HEK293 (cell line): Measurements from ENCODE around the gene GDF7.

ENCODE experiments used
- CTCF ChIA-PET: fragments of 350-600 bp; formaldehyde crosslinking; extraction: SDS; loops from one replicate; lab custom pipeline; 2021; ENCODE audit warnings: antibody characterized with exemption; lab: Yijun Ruan, JAX
- POLR2A ChIA-PET: fragments of 300-600 bp; formaldehyde crosslinking; extraction: SDS; loops from one replicate; lab custom pipeline; 2020; ENCODE audit warnings: antibody characterized with exemption, inconsistent platforms; lab: Yijun Ruan, JAX
- H3K27ac ChIP-seq: fragments of 200-500 bp; sonication (Bioruptor generic); 2 replicates; pipeline ENCODE4 v1.5.1; 2014; ENCODE audit warnings: low read depth, low read length, control low read depth, inconsistent platforms; ENCODE audit errors: extremely low read depth
- H3K36me3 ChIP-seq, 2 experiments: fragments of 200-500 bp in 1 of 2; sonication (Bioruptor generic) in 1 of 2; 1 replicate in 1 of 2; 2 replicates in 1 of 2; pipeline ENCODE4 v1.5.1; 2014 to 2017; ENCODE audit warnings: inconsistent platforms in 2 of 2, low read length in 2 of 2; ENCODE audit not compliant: control insufficient read depth in 2 of 2, insufficient read depth in 1 of 2
- H3K4me1 ChIP-seq: fragments of 200-500 bp; sonication (Bioruptor generic); 2 replicates; pipeline ENCODE4 v1.5.1; 2014; ENCODE audit warnings: mild to moderate bottlenecking, low read length, inconsistent platforms; ENCODE audit not compliant: control insufficient read depth, insufficient read depth
- H3K4me3 ChIP-seq: 2 replicates; pipeline ENCODE4 v1.5.1; 2011; ENCODE audit warnings: low read depth, mild to moderate bottlenecking, control low read depth, low read length, moderate library complexity
- H3K9me3 ChIP-seq: fragments of 200-500 bp; sonication (Bioruptor generic); 2 replicates; pipeline ENCODE4 v1.5.1; 2014; ENCODE audit warnings: low read depth, low read length, inconsistent platforms; ENCODE audit not compliant: control insufficient read depth, insufficient read depth
- GLIS1 ChIP-seq: fragments of 450-650 bp; formaldehyde crosslinking; IDR thresholded peaks from 2 replicates; pipeline ENCODE4 v1.5.1; 2016; ENCODE audit warnings: missing biosample characterization, missing genetic modification characterization
- KLF8 ChIP-seq: fragments of 450-650 bp; formaldehyde crosslinking; IDR thresholded peaks from 2 replicates; pipeline ENCODE4 v1.5.1; 2016; ENCODE audit warnings: missing biosample characterization, missing genetic modification characterization
- PATZ1 ChIP-seq: fragments of 450-650 bp; formaldehyde crosslinking; IDR thresholded peaks from 2 replicates; pipeline ENCODE4 v1.5.1; 2016; ENCODE audit warnings: missing biosample characterization, missing genetic modification characterization
- RBAK ChIP-seq: fragments of 450-650 bp; formaldehyde crosslinking; IDR thresholded peaks from 2 replicates; pipeline ENCODE4 v1.5.1; 2016; ENCODE audit warnings: missing biosample characterization, missing genetic modification characterization
- SCRT1 ChIP-seq: fragments of 450-650 bp; formaldehyde crosslinking; IDR thresholded peaks from 2 replicates; pipeline ENCODE4 v1.5.1; 2016; ENCODE audit warnings: missing biosample characterization, missing genetic modification characterization, borderline replicate concordance
- ZBTB26 ChIP-seq: fragments of 450-650 bp; formaldehyde crosslinking; optimal IDR thresholded peaks from 2 replicates; pipeline ENCODE3; 2016; ENCODE audit warnings: missing biosample characterization, mild to moderate bottlenecking, missing genetic modification characterization
- ZBTB8A ChIP-seq: fragments of 450-650 bp; formaldehyde crosslinking; IDR thresholded peaks from 2 replicates; pipeline ENCODE4 v1.5.1; 2016; ENCODE audit warnings: missing biosample characterization, missing genetic modification characterization
- ZFP3 ChIP-seq: fragments of 450-650 bp; formaldehyde crosslinking; IDR thresholded peaks from 2 replicates; pipeline ENCODE4 v1.5.1; 2016; ENCODE audit warnings: low read depth, missing biosample characterization, missing genetic modification characterization
- ZIC2 ChIP-seq: fragments of 450-650 bp; formaldehyde crosslinking; IDR thresholded peaks from 2 replicates; pipeline ENCODE4 v1.5.1; 2016; ENCODE audit warnings: missing biosample characterization, missing genetic modification characterization
- ZNF148 ChIP-seq: fragments of 450-650 bp; formaldehyde crosslinking; IDR thresholded peaks from 2 replicates; pipeline ENCODE4 v1.5.0; 2017; ENCODE audit warnings: missing biosample characterization, missing genetic modification characterization, borderline replicate concordance
- ZNF169 ChIP-seq: fragments of 450-650 bp; formaldehyde crosslinking; IDR thresholded peaks from 2 replicates; pipeline ENCODE4 v1.5.1; 2016; ENCODE audit warnings: missing biosample characterization, missing genetic modification characterization
- ZNF18 ChIP-seq: fragments of 450-650 bp; formaldehyde crosslinking; IDR thresholded peaks from 2 replicates; pipeline ENCODE4 v1.5.1; 2016; ENCODE audit warnings: missing biosample characterization, missing genetic modification characterization
- ZNF341 ChIP-seq: fragments of 450-650 bp; formaldehyde crosslinking; IDR thresholded peaks from 2 replicates; pipeline ENCODE4; 2016; ENCODE audit warnings: low read depth, missing biosample characterization, missing genetic modification characterization
- ZNF354C ChIP-seq: fragments of 450-650 bp; formaldehyde crosslinking; IDR thresholded peaks from 2 replicates; pipeline ENCODE4 v1.5.1; 2016; ENCODE audit warnings: missing biosample characterization, missing genetic modification characterization, low read depth, borderline replicate concordance
- ZNF362 ChIP-seq: fragments of 450-650 bp; formaldehyde crosslinking; IDR thresholded peaks from 2 replicates; pipeline ENCODE4 v1.5.1; 2016; ENCODE audit warnings: missing biosample characterization, missing genetic modification characterization
- ZNF398 ChIP-seq: fragments of 450-650 bp; formaldehyde crosslinking; IDR thresholded peaks from 2 replicates; pipeline ENCODE4 v1.5.1; 2017; ENCODE audit warnings: missing biosample characterization, missing genetic modification characterization
- ZNF510 ChIP-seq: fragments of 450-650 bp; formaldehyde crosslinking; IDR thresholded peaks from 2 replicates; pipeline ENCODE4 v1.5.1; 2018; ENCODE audit warnings: mild to moderate bottlenecking, missing genetic modification characterization, missing biosample characterization; ENCODE audit not compliant: insufficient replicate concordance
- ZNF544 ChIP-seq: fragments of 450-650 bp; formaldehyde crosslinking; IDR thresholded peaks from 2 replicates; pipeline ENCODE4 v1.5.0; 2017; ENCODE audit warnings: missing biosample characterization, missing genetic modification characterization
- ZNF639 ChIP-seq: fragments of 450-650 bp; formaldehyde crosslinking; IDR thresholded peaks from 2 replicates; pipeline ENCODE4 v1.5.1; 2016; ENCODE audit warnings: missing biosample characterization, missing genetic modification characterization
- ZNF645 ChIP-seq: fragments of 450-650 bp; formaldehyde crosslinking; IDR thresholded peaks from 2 replicates; pipeline ENCODE4; 2016; ENCODE audit warnings: missing biosample characterization, missing genetic modification characterization
- ZNF747 ChIP-seq: fragments of 450-650 bp; formaldehyde crosslinking; IDR thresholded peaks from 2 replicates; pipeline ENCODE4 v1.5.1; 2016; ENCODE audit warnings: missing biosample characterization, missing genetic modification characterization
- ZNF776 ChIP-seq: fragments of 450-650 bp; formaldehyde crosslinking; IDR thresholded peaks from 2 replicates; pipeline ENCODE4 v1.5.0; 2017; ENCODE audit warnings: missing biosample characterization, missing genetic modification characterization, borderline replicate concordance

GDF7 gene

GRCh38 chr2:20666304-20667150 is at the start of gene GDF7:
Gene GDF7 (plus strand): TSS chr2:20667144. CDS start chr2:20667240, 96 bp downstream.
- ChIA-PET CTCF (interaction anchor here (0.6 to 1.6 kb wide), 9 partner anchors 9 to 451 kb away, joined by 3 to 13 read pairs (median 5); partner anchors contain the start of gene HS1BP3), POLR2A (interaction anchor here (1.4 to 1.8 kb wide), 2 partner anchors 15 to 220 kb away, joined by 6 to 7 read pairs; partner anchors contain the start of genes HS1BP3 and RHOB)
- H3K36me3 ChIP-seq, result peaks cover 0 to 20% of the 10 kb centered on the region in 2 experiments; a peak in 1 of 3 replicates
- H3K27ac ChIP-seq, result peak within 1 kb of the TSS; percentile 37; the same call in 1 of the 2 replicates
- H3K4me1 ChIP-seq, result no peaks in the 10 kb centered on the region
- H3K9me3 ChIP-seq, result no peaks in the 10 kb centered on the region
- H3K4me3 ChIP-seq, result peak within 1 kb of the TSS; percentile 49
- TF ChIP-seq GLIS1 (tag by site-specific recombination) (peak; percentile 79; the same call in 1 of the 2 replicates), ZNF354C (tag by site-specific recombination) (no peak), ZNF747 (tag by site-specific recombination) (no peak), SCRT1 (tag by site-specific recombination) (no peak), ZNF362 (tag by site-specific recombination) (no peak), ZNF510 (tag by site-specific recombination) (no peak), KLF8 (tag by site-specific recombination) (peak; percentile 52; the same call in 1 of the 2 replicates), ZIC2 (tag by site-specific recombination) (peak; percentile 40; the same call in 1 of the 2 replicates), ZNF639 (tag by site-specific recombination) (no peak), ZNF645 (tag by site-specific recombination) (no peak), ZNF398 (tag by site-specific recombination) (peak; percentile 94), RBAK (tag by site-specific recombination) (no peak), ZNF148 (tag by site-specific recombination) (no peak), ZNF544 (no peak), PATZ1 (peak; percentile 73), ZNF18 (no peak), ZBTB26 (tag by site-specific recombination) (peak; percentile 62), ZNF341 (tag by site-specific recombination) (peak; percentile 68), ZNF776 (tag by site-specific recombination) (no peak), ZFP3 (tag by site-specific recombination) (no peak), ZBTB8A (tag by site-specific recombination) (peak; percentile 72), ZNF169 (tag by site-specific recombination) (no peak)
